GM12872 (cell line): ENCODE data around the gene PAPSS2.

Experiments
- CTCF ChIP-seq: IDR thresholded peaks from 3 replicates; pipeline ENCODE4 v1.5.1; 2011; ENCODE audit warnings: low read depth, mild to moderate bottlenecking, low read length, moderate library complexity; ENCODE audit not compliant: insufficient read depth

The PAPSS2 gene

GRCh38 chr10:87775766-87776165, 116.1 kb downstream of the PAPSS2 start:
- no peak for TF ChIP-seq CTCF

- no peak for TF ChIP-seq CTCF
Measured at GRCh38 chr10:87776328-87776727, 116.7 kb downstream of the PAPSS2 start.

GRCh38 chr10:87781545-87781944, 121.9 kb downstream of the PAPSS2 start:
- no peak for TF ChIP-seq CTCF

GRCh38 chr10:87782721-87783120, 123.0 kb downstream of the PAPSS2 start:
- TF ChIP-seq CTCF: no peak

- no peak for TF ChIP-seq CTCF
Measured at GRCh38 chr10:87786421-87786820, 126.7 kb downstream of the PAPSS2 start.

- no peak for TF ChIP-seq CTCF
Measured at GRCh38 chr10:87790185-87790584, 130.5 kb downstream of the PAPSS2 start.

GRCh38 chr10:87794285-87794684, 134.6 kb downstream of the PAPSS2 start:
- TF ChIP-seq CTCF: no peak
